H1 (cell line): ENCODE results near the gene DPPA4. TPM values are rescaled to one million over a fixed set of nuclear protein-coding genes. Genes with fewer than 3 reads are reported as not detected.

Experiments used
- ATF2 ChIP-seq: IDR thresholded peaks from 2 replicates; pipeline ENCODE4 v1.6.1; 2012; ENCODE audit warnings: low read length, inconsistent platforms
- RAD21 ChIP-seq, 2 experiments: IDR thresholded peaks in 1 of 2; conservative IDR thresholded peaks in 1 of 2; 2 replicates each; pipeline ENCODE4 v1.6.1; 2011; ENCODE audit warnings: low read depth in 2 of 2, low read length in 2 of 2, improper control_type of control experiment in 1 of 2, inconsistent platforms in 1 of 2, mild to moderate bottlenecking in 1 of 2, moderate library complexity in 1 of 2
- RBBP5 ChIP-seq: IDR thresholded peaks from 2 replicates; pipeline ENCODE4 v1.7.1; 2012; ENCODE audit warnings: low read depth, mild to moderate bottlenecking, inconsistent platforms, low read length, moderate library complexity, borderline replicate concordance
- SP2 ChIP-seq: IDR thresholded peaks from 2 replicates; pipeline ENCODE4 v1.6.1; 2012; ENCODE audit warnings: mild to moderate bottlenecking, low read length, inconsistent platforms
- TCF12 ChIP-seq: IDR thresholded peaks from 2 replicates; pipeline ENCODE4 v1.6.1; 2011; ENCODE audit warnings: low read depth, mild to moderate bottlenecking, low read length
- TEAD4 ChIP-seq: IDR thresholded peaks from 2 replicates; pipeline ENCODE4 v1.6.1; 2012; ENCODE audit warnings: low read depth, low read length, inconsistent platforms, mixed read lengths
- ZNF274 ChIP-seq: IDR thresholded peaks from 2 replicates; pipeline ENCODE4 v1.7.0; 2012; ENCODE audit warnings: low read length, borderline replicate concordance; ENCODE audit errors: extremely low read depth
- polyA plus RNA-seq, 7 experiments: library from polyadenylated mRNA; depleted of rRNA in 3 of 7; stranded (reverse) in 5 of 7; unstranded in 2 of 7; fragments of >200 nt in 5 of 7; fragments of 200-250 nt in 2 of 7; gene quantifications; 1 replicate in 5 of 7; 2 replicates in 1 of 7; 4 replicates in 1 of 7; pipeline versions ENCODE4 v1.2.1 to v1.2.3, GENCODE V29; 2011 to 2013; ENCODE audit warnings: missing spikeins in 2 of 7, mixed read lengths in 2 of 7
- total RNA-seq: library from RNA; stranded (reverse); fragmentation: NEBNext Ultra II Directional; extraction: Animal tissue kit (Norgen Biotek cat#: 25700); gene quantifications from 2 replicates; pipeline ENCODE4 v1.2.1, GENCODE V29; 2021
- TF ChIP-seq, protein P1 (sequence below): fragments of 300-600 bp; sonication (generic); IDR thresholded peaks from 2 replicates; pipeline ENCODE4 v1.7.1; 2012; ENCODE audit warnings: low read length, moderate library complexity, mild to moderate bottlenecking, inconsistent platforms; ENCODE audit not compliant: insufficient replicate concordance
- TF ChIP-seq, protein P2 (sequence below): IDR thresholded peaks from 2 replicates; pipeline ENCODE4 v1.6.1; 2012; ENCODE audit warnings: inconsistent platforms

Gene DPPA4
- total and polyA plus RNA-seq, 2 of the 8 experiments (the other 6 are each of a cell fraction or from before 2014, with no cell fraction given) = 424 to 772 TPM

DNA sequence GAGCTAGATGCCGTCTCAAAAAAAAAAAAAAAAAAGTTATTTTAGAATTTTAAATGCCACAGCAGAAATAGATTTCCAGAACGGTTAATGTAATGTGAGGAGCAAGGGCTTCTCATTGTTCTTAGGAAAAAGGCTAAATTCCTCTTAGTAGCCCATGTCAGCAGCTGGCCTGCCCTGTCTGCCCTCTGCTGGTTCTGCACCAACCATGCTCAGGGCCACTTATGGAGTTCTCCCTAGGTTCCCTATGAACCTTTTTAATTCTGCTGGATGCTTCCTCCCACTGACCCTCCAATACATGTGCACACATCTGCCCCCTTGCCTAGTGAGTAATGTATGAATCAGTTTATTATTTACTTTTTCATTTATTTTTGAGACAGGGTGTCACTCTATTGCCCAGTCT lies 32.2 kb upstream of the DPPA4 start (continued):
- TF ChIP-seq, protein P1, sequence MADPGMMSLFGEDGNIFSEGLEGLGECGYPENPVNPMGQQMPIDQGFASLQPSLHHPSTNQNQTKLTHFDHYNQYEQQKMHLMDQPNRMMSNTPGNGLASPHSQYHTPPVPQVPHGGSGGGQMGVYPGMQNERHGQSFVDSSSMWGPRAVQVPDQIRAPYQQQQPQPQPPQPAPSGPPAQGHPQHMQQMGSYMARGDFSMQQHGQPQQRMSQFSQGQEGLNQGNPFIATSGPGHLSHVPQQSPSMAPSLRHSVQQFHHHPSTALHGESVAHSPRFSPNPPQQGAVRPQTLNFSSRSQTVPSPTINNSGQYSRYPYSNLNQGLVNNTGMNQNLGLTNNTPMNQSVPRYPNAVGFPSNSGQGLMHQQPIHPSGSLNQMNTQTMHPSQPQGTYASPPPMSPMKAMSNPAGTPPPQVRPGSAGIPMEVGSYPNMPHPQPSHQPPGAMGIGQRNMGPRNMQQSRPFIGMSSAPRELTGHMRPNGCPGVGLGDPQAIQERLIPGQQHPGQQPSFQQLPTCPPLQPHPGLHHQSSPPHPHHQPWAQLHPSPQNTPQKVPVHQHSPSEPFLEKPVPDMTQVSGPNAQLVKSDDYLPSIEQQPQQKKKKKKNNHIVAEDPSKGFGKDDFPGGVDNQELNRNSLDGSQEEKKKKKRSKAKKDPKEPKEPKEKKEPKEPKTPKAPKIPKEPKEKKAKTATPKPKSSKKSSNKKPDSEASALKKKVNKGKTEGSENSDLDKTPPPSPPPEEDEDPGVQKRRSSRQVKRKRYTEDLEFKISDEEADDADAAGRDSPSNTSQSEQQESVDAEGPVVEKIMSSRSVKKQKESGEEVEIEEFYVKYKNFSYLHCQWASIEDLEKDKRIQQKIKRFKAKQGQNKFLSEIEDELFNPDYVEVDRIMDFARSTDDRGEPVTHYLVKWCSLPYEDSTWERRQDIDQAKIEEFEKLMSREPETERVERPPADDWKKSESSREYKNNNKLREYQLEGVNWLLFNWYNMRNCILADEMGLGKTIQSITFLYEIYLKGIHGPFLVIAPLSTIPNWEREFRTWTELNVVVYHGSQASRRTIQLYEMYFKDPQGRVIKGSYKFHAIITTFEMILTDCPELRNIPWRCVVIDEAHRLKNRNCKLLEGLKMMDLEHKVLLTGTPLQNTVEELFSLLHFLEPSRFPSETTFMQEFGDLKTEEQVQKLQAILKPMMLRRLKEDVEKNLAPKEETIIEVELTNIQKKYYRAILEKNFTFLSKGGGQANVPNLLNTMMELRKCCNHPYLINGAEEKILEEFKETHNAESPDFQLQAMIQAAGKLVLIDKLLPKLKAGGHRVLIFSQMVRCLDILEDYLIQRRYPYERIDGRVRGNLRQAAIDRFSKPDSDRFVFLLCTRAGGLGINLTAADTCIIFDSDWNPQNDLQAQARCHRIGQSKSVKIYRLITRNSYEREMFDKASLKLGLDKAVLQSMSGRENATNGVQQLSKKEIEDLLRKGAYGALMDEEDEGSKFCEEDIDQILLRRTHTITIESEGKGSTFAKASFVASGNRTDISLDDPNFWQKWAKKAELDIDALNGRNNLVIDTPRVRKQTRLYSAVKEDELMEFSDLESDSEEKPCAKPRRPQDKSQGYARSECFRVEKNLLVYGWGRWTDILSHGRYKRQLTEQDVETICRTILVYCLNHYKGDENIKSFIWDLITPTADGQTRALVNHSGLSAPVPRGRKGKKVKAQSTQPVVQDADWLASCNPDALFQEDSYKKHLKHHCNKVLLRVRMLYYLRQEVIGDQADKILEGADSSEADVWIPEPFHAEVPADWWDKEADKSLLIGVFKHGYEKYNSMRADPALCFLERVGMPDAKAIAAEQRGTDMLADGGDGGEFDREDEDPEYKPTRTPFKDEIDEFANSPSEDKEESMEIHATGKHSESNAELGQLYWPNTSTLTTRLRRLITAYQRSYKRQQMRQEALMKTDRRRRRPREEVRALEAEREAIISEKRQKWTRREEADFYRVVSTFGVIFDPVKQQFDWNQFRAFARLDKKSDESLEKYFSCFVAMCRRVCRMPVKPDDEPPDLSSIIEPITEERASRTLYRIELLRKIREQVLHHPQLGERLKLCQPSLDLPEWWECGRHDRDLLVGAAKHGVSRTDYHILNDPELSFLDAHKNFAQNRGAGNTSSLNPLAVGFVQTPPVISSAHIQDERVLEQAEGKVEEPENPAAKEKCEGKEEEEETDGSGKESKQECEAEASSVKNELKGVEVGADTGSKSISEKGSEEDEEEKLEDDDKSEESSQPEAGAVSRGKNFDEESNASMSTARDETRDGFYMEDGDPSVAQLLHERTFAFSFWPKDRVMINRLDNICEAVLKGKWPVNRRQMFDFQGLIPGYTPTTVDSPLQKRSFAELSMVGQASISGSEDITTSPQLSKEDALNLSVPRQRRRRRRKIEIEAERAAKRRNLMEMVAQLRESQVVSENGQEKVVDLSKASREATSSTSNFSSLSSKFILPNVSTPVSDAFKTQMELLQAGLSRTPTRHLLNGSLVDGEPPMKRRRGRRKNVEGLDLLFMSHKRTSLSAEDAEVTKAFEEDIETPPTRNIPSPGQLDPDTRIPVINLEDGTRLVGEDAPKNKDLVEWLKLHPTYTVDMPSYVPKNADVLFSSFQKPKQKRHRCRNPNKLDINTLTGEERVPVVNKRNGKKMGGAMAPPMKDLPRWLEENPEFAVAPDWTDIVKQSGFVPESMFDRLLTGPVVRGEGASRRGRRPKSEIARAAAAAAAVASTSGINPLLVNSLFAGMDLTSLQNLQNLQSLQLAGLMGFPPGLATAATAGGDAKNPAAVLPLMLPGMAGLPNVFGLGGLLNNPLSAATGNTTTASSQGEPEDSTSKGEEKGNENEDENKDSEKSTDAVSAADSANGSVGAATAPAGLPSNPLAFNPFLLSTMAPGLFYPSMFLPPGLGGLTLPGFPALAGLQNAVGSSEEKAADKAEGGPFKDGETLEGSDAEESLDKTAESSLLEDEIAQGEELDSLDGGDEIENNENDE = no peak
- TF ChIP-seq RAD21 (IDR thresholded peaks at IDR 0.05 in 1 of 2, conservative IDR thresholded peaks at IDR 0.05 in 1 of 2; ENCODE audit: low read depth in 2 of 2, low read length in 2 of 2) = peak; percentile 73 to 79
- no peak for TF ChIP-seq ATF2
- TF ChIP-seq SP2 = no peak
- TF ChIP-seq, protein P2, sequence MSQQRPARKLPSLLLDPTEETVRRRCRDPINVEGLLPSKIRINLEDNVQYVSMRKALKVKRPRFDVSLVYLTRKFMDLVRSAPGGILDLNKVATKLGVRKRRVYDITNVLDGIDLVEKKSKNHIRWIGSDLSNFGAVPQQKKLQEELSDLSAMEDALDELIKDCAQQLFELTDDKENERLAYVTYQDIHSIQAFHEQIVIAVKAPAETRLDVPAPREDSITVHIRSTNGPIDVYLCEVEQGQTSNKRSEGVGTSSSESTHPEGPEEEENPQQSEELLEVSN = no peak
- 0 out of 2 replicates have a peak, but pooled peaks have one; percentile 26 for TF ChIP-seq TEAD4
- TF ChIP-seq ZNF274 = no peak
- 0 out of 2 replicates have a peak, but pooled peaks have one; percentile 36 for TF ChIP-seq TCF12
- no peak for TF ChIP-seq RBBP5
